Astrocyte of the spinal cord (primary cell): Measurements from ENCODE around the gene C14orf132.

Experiments
- DNase-seq: peaks from one replicate; pipeline ENCODE4 v3.0.0; 2011; ENCODE audit warnings: low read depth, low spot score
- H3K4me3 ChIP-seq: 2 replicates; pipeline ENCODE4 v1.5.1; 2011; ENCODE audit warnings: low read depth, mild to moderate bottlenecking, low read length, moderate library complexity
- CTCF ChIP-seq: IDR thresholded peaks from 2 replicates; pipeline ENCODE4 v1.5.1; 2012; ENCODE audit warnings: low read depth, mild to moderate bottlenecking, low read length, inconsistent platforms
- in situ Hi-C: cut with HindIII; loops from 2 replicates; pipeline ENCODE4 v1.10.0; 2017; ENCODE audit warnings: low sequenced_read_pairs

The C14orf132 gene

DNA sequence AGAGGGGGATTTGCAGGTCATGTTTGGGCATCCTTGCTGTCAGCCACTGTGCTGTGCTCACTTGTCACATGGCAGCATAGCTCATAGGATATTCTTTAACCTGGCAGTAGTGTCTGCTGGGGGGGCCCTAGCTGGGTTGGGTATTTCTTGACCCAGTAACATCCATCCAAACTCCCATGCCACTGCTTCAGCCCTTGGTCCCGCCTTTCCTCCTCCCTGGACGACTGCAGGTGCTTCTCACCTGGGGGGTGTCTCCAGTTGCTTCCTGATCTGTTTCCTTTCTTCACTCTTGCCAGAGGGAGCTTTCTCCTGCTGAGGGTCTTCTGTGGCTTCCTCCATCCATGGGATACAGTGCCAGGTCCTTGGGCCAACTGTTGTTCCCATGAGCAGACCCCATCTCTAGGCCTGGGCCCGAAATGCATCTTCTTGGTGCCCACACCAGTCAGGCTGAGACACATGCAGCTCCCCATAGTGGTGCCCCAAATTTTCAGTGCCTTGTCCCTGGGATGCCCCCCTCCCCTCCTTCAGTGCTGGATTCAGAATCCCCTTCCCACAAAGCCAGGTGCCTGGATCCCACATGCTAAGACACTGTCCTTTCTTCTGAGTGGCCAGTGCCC is 20.5 kb downstream of the C14orf132 start:
- TF ChIP-seq CTCF = no peak
- DNase-seq = no peak
- in situ Hi-C loops = no loop called here
- H3K4me3 ChIP-seq = no peak overlapping the region

GRCh38 chr14:96060186-96060933 is 21.2 kb downstream of the C14orf132 start:
- DNase-seq = no peak
- in situ Hi-C loops = no loop called here
- H3K4me3 ChIP-seq = no peak overlapping the region
- no peak for TF ChIP-seq CTCF

- in situ Hi-C loops = no loop called here
These were observed 22.8 kb downstream of the C14orf132 start for GRCh38 chr14:96062010-96062409.

DNA sequence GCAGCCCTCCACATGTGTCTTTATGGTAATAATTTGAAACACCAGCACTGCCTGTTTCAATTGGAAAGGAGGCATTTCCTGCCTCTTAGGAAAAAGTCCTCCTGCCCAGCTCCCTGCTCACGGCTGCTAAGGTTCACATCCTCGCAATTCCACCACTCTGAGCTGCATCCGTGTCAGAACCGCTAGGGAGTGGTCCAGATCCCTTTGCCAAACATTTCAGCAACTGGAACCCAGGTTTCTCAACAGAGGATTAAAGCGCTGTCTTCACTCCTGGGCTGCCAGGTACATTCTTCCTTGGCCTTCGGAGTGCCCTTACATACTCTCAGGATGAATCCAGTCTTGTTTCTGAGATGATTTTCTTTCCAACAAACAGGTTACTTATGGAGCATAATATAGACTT is 23.3 kb downstream of the C14orf132 start:
- no peak for DNase-seq
- H3K4me3 ChIP-seq = no peak overlapping the region
- TF ChIP-seq CTCF = no peak
- in situ Hi-C loops = no loop called here

More at GRCh38 chr14:96062010-96062409, 22.8 kb downstream of the C14orf132 start:
- H3K4me3 ChIP-seq = no peak overlapping the region
- TF ChIP-seq CTCF = peak; percentile 5
- no peak for DNase-seq

- in situ Hi-C loops = no loop called here
- no peak for DNase-seq
- TF ChIP-seq CTCF = no peak
- H3K4me3 ChIP-seq = no peak overlapping the region
These were observed 25.7 kb downstream of the C14orf132 start for GRCh38 chr14:96064866-96065265.

GRCh38 chr14:96065661-96066459 is 26.7 kb downstream of the C14orf132 start:
- no peak for TF ChIP-seq CTCF
- no peak overlapping the region for H3K4me3 ChIP-seq
- DNase-seq = no peak
- in situ Hi-C loops = no loop called here
